ENCODE measurements around the gene PPARA.

GRCh38 chr22:46242076-46242475, 91.8 kb downstream of the PPARA start:
- TF ChIP-seq CTCF (IDR thresholded peaks at IDR 0.05) (no peak), POLR2AphosphoS5 (IDR thresholded peaks at IDR 0.05) (no peak), POLR2A (IDR thresholded peaks at IDR 0.05) (no peak), EP300 (IDR thresholded peaks at IDR 0.05) (no peak)
